GM23248 (cell line): ENCODE data around the gene CUL3.

Experiments used
- EZH2 ChIP-seq: fragments of 200-600 bp; sonication (generic); IDR thresholded peaks from 2 replicates; pipeline ENCODE4 v1.6.1; 2018; ENCODE audit warnings: antibody characterized with exemption, mild to moderate bottlenecking; ENCODE audit not compliant: insufficient read depth, poor library complexity, severe bottlenecking
- EZH2phosphoT487 ChIP-seq: fragments of 200-600 bp; sonication (generic); IDR thresholded peaks from 2 replicates; pipeline ENCODE4 v1.6.1; 2018; ENCODE audit warnings: antibody characterized with exemption, moderate library complexity, mild to moderate bottlenecking, low read depth; ENCODE audit not compliant: insufficient read depth

- TF ChIP-seq EZH2 (no peak), EZH2phosphoT487 (no peak)
Observed at GRCh38 chr2:224613543-224614286, 28.6 kb upstream of the CUL3 start.
